GM18505 (cell line): ENCODE measurements around the gene MPPED1.

Experiments
- ATAC-seq: cut with Tn5 transposase; IDR thresholded peaks from one replicate; pipeline ENCODE4 v1.9.1; 2021; ENCODE audit not compliant: unreplicated experiment
- POLR2A ChIP-seq: IDR thresholded peaks from 4 replicates; pipeline ENCODE4 v1.6.1; 2011; ENCODE audit warnings: borderline replicate concordance; ENCODE audit not compliant: insufficient read depth, insufficient read length; ENCODE audit errors: extremely low read depth

MPPED1 gene

DNA sequence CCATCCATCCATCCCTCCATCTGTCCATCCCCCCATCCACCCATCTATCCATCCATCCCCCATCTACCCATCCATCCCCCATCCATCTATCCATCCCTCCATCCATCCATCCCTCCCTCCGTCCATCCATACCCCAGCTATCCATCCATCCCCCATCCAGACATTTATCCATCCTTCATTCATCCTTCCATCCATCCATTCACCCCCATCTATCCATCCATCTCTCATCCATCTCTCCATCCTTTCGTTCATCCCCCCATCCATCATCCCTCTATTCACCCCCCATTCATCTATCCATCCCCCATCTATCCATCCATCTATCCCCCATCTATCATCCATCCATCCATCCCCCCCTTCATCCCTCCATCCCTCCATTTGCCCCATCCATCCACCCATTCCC lies 97.5 kb downstream of the MPPED1 start:
- no peak for TF ChIP-seq POLR2A
- ATAC-seq, result no peak

DNA sequence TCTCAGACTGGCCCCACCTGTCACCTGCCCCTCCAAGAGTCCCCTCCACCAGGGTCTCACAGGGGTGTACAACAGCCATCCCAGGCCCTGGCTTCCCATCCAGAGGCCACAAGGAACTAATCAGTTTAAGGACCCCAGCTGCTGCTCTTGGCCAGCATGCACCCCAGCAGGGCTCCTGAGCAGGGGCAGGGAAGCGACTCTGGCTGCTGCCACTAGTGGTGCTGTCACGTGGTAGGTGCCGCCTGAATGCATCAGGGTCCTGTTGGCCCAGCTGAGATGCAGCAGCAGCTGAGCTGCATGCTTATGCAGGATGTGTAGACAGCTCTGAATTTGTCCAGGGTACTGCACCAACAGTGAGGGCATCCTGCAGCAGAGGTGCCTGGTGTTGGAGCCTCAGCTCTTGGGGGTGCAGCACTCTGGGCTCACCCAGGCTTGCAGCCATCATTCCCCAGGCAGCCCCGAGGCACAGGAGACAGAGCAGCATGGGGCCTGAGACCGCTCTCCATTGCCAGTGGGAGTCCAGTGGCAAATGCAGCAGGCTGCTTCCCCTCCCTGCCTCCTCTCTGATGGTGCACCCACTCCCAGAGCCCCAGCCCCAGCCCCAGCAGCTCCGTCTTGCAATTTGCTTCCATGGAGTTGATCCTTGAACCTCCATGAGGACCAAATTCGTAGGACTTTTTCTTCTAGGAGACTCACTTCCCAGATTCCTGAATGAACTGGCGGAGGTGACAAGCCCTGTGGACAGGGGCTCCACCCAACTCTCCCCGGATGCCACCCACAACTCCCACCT lies 98.7 kb downstream of the MPPED1 start:
- no peak for TF ChIP-seq POLR2A
- no peak for ATAC-seq

DNA sequence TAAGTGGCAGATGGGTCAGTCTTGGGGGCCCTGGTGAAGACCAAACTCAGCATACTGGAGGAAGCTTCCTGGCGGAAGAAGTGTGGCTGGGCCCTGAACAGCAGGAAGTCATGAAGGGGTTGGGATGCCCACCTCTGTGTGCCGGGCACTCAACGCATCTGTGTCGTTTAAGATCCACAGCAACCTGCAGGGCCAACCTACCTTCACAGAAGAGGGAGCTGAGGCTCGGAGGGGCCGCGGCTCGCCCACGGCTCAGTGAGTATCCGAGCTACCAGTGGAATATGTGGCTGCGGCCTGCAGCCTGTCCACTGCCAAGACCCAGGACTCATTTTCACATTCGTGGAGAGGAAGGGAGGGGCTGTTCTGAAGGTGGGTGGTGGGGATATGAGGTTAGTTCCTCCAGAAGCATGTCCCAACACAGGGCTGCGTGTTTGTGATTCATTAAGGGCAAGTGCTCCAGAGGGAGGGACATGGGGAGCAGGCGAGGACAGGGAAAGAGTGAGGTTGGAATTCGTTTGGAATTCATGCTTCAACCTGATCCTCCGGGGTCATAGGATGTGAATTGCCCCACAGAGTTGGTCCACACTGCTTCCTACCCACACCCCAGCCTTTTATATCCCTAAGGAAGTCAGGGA lies 99.6 kb downstream of the MPPED1 start:
- no peak for ATAC-seq
- no peak for TF ChIP-seq POLR2A

DNA sequence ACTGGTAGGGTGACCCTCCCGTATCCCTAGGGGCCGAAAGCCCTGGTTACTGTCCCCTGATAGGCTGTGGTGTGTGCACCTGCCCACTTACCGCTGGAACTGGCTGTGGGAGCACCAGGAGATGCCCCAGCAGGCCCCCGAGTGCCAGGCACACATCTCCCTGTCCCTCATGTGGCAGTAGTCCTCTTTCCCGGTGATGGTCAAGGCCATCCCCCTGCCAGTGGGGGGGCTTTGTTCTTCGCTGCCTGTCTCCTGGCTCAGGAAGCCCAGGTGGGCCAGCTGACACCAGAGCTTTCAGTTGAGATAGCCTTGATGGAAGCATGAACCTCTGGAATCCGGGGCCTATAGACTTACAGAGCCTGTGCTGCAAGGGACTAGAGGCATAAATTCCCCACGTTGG lies 100.5 kb downstream of the MPPED1 start:
- TF ChIP-seq POLR2A, result no peak

DNA sequence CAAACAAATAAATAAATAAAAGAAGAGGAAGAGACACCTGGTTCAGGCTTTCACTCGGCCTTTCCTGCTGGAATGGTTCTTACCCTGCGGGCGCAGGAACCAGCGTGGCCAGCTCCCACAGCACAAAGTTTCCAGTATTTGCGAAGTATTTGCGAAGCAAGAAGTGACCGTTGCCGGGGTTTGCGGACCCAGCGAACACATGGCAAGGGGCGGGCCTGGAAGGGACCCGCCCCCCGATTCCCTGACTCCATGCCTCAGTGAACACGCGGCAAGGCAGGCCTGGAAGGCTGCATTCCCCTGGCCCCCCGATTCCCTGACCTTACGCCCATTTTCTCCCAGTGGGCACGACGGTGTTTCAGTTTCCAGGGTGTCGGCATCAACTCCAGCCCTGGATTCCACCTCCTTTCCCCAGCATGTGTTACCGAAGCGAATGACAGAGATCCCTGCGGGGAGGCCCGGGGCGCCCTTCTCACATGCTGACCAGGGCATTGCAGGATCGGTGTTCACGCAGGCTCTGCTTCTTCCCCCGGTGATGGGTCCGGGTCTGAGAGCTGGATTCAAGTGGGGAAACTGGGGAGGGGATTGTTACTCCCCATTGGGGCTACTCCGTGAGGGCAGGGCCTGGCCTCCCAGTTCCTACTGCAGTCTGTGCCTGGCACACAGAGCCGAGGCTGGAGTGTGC lies 102.8 kb downstream of the MPPED1 start:
- TF ChIP-seq POLR2A, result no peak
- ATAC-seq, result no peak

More for the DNA sequence above, 100.5 kb downstream of the MPPED1 start:
- ATAC-seq, result no peak

DNA sequence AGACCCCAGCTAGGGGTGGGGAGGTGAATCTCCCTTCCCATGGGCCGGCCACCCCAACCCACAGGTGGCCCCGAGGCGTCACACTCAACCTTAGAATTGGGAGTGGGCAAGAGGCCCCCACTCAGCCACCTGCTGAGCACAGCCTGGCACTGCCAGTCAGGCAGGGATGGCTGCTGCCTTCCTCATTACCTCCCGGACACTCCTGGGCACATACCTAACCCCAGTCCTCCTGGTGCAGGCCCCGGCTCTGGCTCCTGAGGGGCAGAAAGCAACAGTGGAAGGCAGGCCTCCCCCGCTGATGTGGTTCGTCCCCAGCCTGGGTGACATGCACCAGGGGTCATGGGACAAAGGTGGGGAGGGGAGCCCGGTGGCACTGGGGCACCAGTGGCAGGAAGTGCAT lies 103.6 kb downstream of the MPPED1 start:
- TF ChIP-seq POLR2A, result no peak
- no peak for ATAC-seq

DNA sequence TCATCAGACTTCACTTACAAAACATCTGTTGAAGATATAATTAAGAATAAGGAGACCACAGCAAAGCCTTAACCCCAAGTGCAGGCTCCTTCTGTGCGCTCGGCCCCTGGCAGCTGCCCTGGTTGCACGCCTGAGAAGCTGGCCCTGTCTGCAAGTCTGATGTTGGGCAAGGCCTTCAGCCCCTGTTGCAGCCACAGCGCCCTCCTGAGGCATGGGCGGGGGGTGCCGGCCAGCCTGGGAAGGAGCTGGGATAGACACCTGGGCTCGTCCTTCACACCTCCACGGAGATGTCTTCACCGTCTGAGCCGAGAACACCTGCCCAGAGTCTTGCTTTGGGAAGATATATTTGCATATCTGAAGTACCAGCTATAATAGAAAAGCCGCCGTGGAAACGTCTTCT lies 104.1 kb downstream of the MPPED1 start:
- no peak for TF ChIP-seq POLR2A
- ATAC-seq, result no peak

DNA sequence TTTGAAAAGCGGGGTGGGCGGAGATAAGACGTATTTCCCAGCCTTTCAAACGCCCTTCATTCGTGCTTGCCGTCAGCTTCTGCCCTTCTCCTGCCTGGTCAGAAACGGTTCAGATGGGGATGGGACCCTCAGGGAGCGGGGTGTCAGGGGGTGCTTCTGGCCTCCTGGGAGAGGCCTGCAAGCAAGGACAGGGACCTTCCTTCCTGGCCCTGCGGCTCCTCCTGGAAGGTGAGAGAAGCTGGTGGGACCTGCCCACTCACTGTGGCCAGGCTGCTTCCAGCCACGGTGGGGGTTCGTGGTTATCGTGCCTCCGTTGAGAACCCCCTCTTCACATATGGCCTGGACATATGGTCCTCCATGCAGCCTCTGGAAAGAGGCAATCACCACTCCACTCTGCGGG lies 104.6 kb downstream of the MPPED1 start:
- TF ChIP-seq POLR2A, result no peak
- ATAC-seq, result no peak

DNA sequence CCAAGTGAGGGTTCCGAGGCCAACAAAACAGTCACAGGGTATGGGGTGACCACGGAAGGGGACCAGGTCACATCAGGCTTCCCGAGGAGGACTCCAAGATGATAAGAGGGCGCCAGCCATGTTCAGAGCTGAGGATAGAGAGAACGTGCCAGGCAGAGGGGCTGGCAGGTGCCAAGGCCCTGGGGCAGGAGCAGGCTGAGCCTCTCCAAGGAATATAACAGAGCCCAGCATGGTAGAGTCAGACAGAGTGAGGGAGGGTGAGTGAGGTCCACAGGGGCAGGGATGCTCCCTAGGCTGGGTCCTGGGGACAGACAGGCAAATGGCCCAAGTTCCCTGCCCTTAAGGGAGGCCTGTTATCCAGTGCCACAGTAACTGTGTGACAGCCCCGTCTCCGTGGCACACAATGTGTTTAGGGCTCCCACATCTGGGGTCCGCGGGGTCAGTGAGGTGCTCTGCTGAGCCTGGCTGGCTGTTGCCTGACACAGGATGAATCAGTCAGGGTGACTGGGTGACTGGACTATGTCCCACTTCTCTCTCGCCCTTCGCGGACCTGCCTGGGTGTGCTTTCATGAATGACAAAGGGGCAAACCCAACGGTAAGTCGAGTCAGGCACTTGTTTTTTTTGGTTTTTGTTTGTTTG lies 105.3 kb downstream of the MPPED1 start:
- TF ChIP-seq POLR2A, result no peak
- ATAC-seq, result no peak

DNA sequence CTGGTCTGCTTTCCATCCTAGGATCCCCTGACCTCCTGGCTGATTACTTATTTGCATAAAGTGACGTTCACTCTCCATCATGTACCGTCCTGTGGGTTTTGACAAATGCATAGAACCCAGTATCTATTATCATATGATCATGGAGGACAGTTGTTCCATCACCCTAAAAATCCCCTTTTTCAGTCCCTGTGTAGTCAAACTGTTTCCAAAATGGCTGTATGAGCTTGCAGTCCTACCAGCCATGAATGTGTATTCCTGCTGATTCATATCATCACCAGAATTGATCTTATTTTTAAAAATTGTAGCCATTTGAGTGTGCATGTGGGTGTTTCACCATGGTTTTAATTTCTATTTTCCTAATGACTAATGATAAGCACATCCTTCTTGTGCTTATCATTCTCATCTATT lies 108.8 kb downstream of the MPPED1 start:
- no peak for ATAC-seq
- TF ChIP-seq POLR2A, result no peak

DNA sequence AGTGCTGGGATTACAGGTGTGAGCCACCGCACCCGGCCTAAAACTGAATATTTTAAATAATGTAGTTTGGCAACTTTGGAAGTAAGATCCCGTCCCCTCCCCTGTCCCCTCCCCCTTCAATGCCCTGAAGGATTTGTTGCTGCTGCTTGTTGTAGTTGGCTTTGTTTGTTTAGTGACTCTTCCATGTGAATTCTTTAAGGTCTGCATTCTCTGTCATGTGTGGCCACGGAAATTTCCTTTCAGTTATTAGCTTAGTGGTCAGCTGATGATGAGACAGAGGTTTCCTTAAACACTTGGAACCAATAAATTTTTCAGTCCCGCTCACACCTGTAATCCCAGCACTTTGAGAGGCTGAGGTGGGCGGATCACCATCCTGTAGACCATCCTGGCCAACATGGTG lies 109.9 kb downstream of the MPPED1 start:
- ATAC-seq, result no peak

DNA sequence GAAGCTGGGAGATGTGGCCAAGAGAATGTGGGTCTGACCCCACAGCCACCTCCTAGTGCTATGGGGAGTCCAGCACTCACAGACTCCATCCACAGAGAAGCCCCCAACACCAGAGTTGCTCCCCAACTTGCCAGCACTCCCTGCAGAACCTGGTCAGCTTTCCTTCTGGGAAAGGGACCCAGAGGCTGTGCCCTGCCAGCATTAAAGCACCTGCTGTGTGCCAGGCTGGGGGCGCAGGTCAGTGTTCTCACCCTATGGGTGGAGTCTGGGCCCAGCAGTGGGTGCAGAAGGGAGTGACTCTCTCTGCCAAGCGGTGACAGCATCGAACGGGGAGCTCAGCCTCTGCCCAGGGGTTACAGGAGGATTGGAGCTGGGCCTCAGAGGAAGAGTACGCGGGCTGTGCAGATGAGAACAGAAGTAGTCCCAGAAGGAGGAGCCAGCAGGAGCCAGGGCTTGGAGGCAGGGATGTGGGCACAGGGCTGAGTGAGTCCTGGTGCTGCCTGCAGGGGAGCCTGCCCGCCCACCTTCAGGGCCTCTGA lies 114.4 kb downstream of the MPPED1 start:
- TF ChIP-seq POLR2A, result no peak
- no peak for ATAC-seq

More for the DNA sequence above, 109.9 kb downstream of the MPPED1 start:
- no peak for TF ChIP-seq POLR2A

DNA sequence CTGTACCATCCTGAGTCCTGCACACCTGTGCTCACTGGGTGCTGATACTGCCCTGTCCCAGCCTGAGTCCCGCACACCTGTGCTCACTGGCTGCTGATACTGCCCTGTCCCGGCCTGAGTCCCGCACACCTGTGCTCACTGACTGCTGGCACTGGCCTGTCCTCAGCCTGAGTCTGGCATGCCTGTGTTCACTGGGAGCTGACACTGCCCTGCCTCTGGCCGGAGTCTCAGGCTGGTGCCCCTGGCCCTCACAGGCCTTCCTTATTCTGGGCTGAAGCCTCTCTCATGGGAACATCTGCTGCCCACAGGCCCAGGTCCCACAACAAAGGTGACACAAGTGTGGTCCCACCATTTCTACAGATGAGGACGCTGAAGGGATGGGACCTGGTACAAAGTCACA lies 115.1 kb downstream of the MPPED1 start:
- no peak for ATAC-seq
- TF ChIP-seq POLR2A, result no peak
